ENCODE results near the gene ANGPTL4.

Gene ANGPTL4

DNA sequence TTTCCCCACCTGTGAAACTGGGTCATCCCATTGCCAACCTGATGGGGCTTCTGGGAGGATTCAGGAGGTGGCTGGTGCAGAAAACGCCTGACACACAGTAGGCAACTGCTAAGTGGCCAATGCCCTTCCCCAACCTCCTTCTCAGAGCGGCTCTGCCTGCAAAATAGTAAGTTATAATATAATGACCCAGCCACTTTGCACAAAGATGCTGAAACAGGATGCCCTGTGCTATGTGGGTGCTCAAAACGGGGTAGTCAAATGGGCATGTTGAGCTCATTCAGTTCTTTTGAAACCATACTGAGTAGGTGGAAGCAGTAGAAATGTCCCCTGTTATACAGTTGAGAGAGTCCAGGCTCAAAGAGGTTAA lies 49.7 kb downstream of the ANGPTL4 start:
- no peak for DNase-seq (ENCODE audit: low read depth in 2 of 2)

DNA sequence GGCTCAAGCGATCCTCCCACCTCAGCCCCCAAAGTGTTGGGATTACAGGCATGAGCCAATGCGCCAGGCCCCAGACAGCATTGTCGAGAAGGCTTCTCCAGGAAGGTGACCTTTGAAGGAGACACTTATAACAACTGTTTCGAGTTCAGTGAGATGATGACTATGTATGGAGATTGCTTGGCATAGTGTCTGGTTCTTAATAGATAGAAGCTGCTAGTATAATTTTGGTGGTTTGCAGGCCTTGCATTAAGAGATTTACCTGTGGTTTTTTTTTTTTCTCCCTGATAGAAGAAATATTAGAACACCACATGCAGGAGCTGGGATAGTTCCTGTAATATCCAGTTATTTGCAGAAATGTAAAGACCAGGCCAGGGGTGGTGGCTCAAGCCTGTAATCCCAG lies 52.8 kb downstream of the ANGPTL4 start:
- DNase-seq (ENCODE audit: low read depth in 2 of 2): no peak

DNA sequence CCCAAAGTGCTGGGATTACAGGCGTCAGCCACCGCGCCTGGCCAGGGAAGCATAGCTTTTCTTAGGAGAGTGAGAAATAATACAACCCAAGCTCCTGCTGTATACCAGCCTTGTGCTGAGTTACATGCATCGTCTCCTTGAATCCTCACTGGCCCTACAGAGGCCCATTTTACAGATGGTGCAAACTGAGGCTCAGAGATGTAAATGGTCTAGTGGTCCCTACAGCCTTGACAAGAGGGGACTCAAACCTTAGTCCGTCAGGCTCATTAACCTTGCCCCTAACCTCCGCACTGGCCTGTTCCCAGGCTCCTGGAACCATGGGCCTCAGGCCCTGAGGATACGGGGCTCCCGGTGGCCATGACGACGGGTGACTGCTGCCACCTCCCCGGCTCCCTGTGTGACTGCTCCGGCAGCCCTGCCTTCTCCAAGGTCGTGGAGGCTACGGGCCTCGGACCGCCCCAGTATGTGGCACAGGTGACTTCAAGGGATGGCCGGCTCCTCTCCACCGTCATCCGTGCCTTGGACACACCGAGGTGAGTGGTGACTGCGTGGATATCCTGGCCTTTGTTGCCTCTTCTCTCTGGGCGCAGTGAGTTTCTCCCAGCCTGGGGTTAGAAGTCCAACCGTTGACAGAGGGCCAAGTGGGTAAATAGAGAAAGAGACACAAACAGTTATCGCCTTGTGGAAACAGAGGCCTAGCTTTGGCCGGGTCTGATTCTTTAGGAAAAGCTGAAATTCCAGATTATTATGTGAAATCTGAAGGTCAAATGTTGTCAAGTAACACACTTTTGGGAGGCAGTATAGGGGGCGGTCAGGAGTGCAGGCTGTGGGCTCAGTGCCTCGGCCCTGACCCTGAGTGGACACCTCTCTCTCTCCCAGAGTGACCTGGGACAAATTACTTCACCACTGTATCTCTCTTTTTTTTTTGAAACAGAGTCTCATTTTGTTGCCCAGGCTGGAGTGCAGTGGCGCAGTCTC lies 57.8 kb downstream of the ANGPTL4 start:
- no peak for DNase-seq (ENCODE audit: low read depth in 2 of 2)

DNA sequence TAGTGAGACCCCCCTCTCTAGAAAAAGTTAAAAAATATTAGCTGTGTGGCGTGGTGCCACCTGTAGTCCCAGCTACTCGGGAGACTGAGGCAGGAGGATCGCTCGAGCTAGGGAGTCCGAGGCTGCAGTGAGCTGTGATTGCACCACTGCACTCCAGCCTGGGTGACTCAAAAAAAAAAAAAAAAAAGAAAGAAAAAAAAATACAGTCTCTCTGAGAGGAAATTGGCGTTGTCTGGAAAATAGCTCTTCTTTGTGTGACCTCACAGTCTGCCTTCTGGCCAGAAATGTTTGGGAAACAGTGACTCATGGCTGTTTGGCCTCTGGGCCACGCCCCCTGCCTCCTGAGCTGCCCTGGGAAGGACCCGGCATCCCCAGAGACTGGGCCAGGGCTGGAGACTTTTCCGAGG lies 59.9 kb downstream of the ANGPTL4 start:
- no peak for DNase-seq (ENCODE audit: low read depth in 2 of 2)
